ENCODE results near the gene BTBD7. TPM values are rescaled to one million over a fixed set of nuclear protein-coding genes. Genes with fewer than 3 reads are reported as not detected.

Gene BTBD7
- total and polyA plus RNA-seq, 2 experiments from 2014 or later = 14.8 to 25.8 TPM

GRCh38 chr14:93328546-93328945, 4.3 kb downstream of the BTBD7 start:
- TF ChIP-seq EZH2phosphoT487 (IDR thresholded peaks at IDR 0.05; ENCODE audit: low read depth, severe bottlenecking, unreplicated experiment) = no peak
- TF ChIP-seq CTCF (IDR thresholded peaks at IDR 0.05; ENCODE audit: poor library complexity) = no peak
- no peak for TF ChIP-seq EZH2 (IDR thresholded peaks at IDR 0.05; ENCODE audit: borderline replicate concordance)
- Histone ChIP-seq H3K4me3 (no peak overlapping the region), H3K4me1 (ENCODE audit: insufficient read depth) (peaks cover 6% of the 10 kb centered on the region), H3K4me2 (peak overlapping the region; percentile 77), H3K79me2 (peaks cover 88% of the 10 kb centered on the region), H3K27ac (no peak overlapping the region), H3K36me3 (replicated peaks; ENCODE audit: insufficient read depth, low read depth) (no peaks in the 10 kb centered on the region), H3K9me3 (ENCODE audit: low read depth) (no peaks in the 10 kb centered on the region), H3K27me3 (no peaks in the 10 kb centered on the region), H4K20me1 (ENCODE audit: insufficient read depth, poor library complexity, severe bottlenecking) (peaks cover 69% of the 10 kb centered on the region), H3K9me2 (replicated peaks; ENCODE audit: insufficient read depth) (no peaks in the 10 kb centered on the region), H2AFZ (no peak overlapping the region)
- WGBS (ENCODE audit: low lambda C conversion rate, missing lambda C conversion rate) = 92% methylated on average over 6 of the region's 6 CpGs
- no peak for DNase-seq (ENCODE audit: low spot score)

DNA sequence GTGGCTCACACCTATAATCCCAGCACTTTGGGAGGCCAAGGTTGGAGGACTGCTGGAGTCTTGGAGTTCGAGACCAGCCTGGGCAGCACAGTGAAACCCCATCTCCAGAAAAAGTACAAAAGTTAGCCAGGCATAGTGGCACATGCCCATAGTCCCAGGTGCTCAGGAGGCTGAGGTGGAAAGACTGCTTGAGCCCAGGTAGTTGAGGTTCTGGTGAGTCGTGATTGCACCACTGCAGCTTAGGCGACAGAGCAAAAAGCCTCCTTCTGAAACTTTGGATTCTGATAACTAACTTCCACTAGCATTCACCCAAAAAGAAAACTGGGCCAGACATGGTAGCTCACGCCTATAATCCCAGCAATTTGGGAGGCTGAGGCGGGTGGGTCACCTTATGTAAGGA, 6.6 kb downstream of the BTBD7 start:
- Histone ChIP-seq H3K9me2 (replicated peaks; ENCODE audit: insufficient read depth) (no peaks in the 10 kb centered on the region), H3K4me2 (no peak overlapping the region), H3K79me2 (peaks cover 100% of the 10 kb centered on the region), H2AFZ (no peak overlapping the region), H3K4me3 (no peak overlapping the region), H3K4me1 (ENCODE audit: insufficient read depth) (peaks cover 6% of the 10 kb centered on the region), H3K27ac (no peak overlapping the region), H3K27me3 (no peaks in the 10 kb centered on the region), H3K36me3 (replicated peaks; ENCODE audit: insufficient read depth, low read depth) (no peaks in the 10 kb centered on the region), H4K20me1 (ENCODE audit: insufficient read depth, poor library complexity, severe bottlenecking) (peaks cover 85% of the 10 kb centered on the region), H3K9me3 (ENCODE audit: low read depth) (no peaks in the 10 kb centered on the region)
- DNase-seq (ENCODE audit: low spot score) = no peak
- 100% methylated on average over 5 of the region's 5 CpGs for WGBS (ENCODE audit: low lambda C conversion rate, missing lambda C conversion rate)
- no peak for TF ChIP-seq CTCF (IDR thresholded peaks at IDR 0.05; ENCODE audit: poor library complexity)
- TF ChIP-seq EZH2 (IDR thresholded peaks at IDR 0.05; ENCODE audit: borderline replicate concordance) = no peak
- TF ChIP-seq EZH2phosphoT487 (IDR thresholded peaks at IDR 0.05; ENCODE audit: low read depth, severe bottlenecking, unreplicated experiment) = no peak

- no peak for TF ChIP-seq EZH2 (IDR thresholded peaks at IDR 0.05; ENCODE audit: borderline replicate concordance)
- Histone ChIP-seq H3K9me3 (ENCODE audit: low read depth) (no peaks in the 10 kb centered on the region), H3K79me2 (peaks cover 100% of the 10 kb centered on the region), H3K36me3 (replicated peaks; ENCODE audit: insufficient read depth, low read depth) (no peaks in the 10 kb centered on the region), H3K4me3 (no peak overlapping the region), H3K4me1 (ENCODE audit: insufficient read depth) (no peaks in the 10 kb centered on the region), H3K27ac (no peak overlapping the region), H3K9me2 (replicated peaks; ENCODE audit: insufficient read depth) (no peaks in the 10 kb centered on the region), H3K27me3 (no peaks in the 10 kb centered on the region), H3K4me2 (no peak overlapping the region), H2AFZ (no peak overlapping the region), H4K20me1 (ENCODE audit: insufficient read depth, poor library complexity, severe bottlenecking) (peaks cover 86% of the 10 kb centered on the region)
- WGBS (ENCODE audit: low lambda C conversion rate, missing lambda C conversion rate) = 91% methylated on average over 4 of the region's 4 CpGs
- no peak for DNase-seq (ENCODE audit: low spot score)
These were observed 9.1 kb downstream of the BTBD7 start for GRCh38 chr14:93323600-93324174.

- no peaks in the 10 kb centered on the region for H3K36me3 ChIP-seq (replicated peaks; ENCODE audit: insufficient read depth, low read depth)
- H3K9me2 ChIP-seq (replicated peaks; ENCODE audit: insufficient read depth) = no peaks in the 10 kb centered on the region
- TF ChIP-seq CTCF (IDR thresholded peaks at IDR 0.05; ENCODE audit: poor library complexity) = no peak
- no peak for TF ChIP-seq EZH2phosphoT487 (IDR thresholded peaks at IDR 0.05; ENCODE audit: low read depth, severe bottlenecking, unreplicated experiment)
- no peak for TF ChIP-seq EZH2 (IDR thresholded peaks at IDR 0.05; ENCODE audit: borderline replicate concordance)
- no peak overlapping the region for H3K4me2 ChIP-seq
- no peaks in the 10 kb centered on the region for H3K4me1 ChIP-seq (ENCODE audit: insufficient read depth)
- no peak overlapping the region for H3K4me3 ChIP-seq
- no peak overlapping the region for H3K27ac ChIP-seq
- DNase-seq (ENCODE audit: low spot score) = no peak
- H3K79me2 ChIP-seq = peaks cover 100% of the 10 kb centered on the region
- no peaks in the 10 kb centered on the region for H3K27me3 ChIP-seq
- H3K9me3 ChIP-seq (ENCODE audit: low read depth) = no peaks in the 10 kb centered on the region
- WGBS (ENCODE audit: low lambda C conversion rate, missing lambda C conversion rate) = 98% methylated on average over 5 of the region's 5 CpGs
- H4K20me1 ChIP-seq (ENCODE audit: insufficient read depth, poor library complexity, severe bottlenecking) = peaks cover 81% of the 10 kb centered on the region
- H2AFZ ChIP-seq = no peak overlapping the region
These were observed 9.8 kb downstream of the BTBD7 start for GRCh38 chr14:93322929-93323599.
